HG03565 (cell line): ENCODE data around the gene NPDC1.
"Not testable (repeated sequence)": the region's sequence is repeated elsewhere in the genome, so short reads cannot be mapped to it uniquely, and the experiment has no call there.

Source experiments
- ATAC-seq: cut with Tn5 transposase; IDR thresholded peaks from one replicate; pipeline ENCODE4 v1.9.1; 2021; ENCODE audit warnings: mild to moderate bottlenecking, moderate library complexity; ENCODE audit not compliant: unreplicated experiment

The NPDC1 gene

DNA sequence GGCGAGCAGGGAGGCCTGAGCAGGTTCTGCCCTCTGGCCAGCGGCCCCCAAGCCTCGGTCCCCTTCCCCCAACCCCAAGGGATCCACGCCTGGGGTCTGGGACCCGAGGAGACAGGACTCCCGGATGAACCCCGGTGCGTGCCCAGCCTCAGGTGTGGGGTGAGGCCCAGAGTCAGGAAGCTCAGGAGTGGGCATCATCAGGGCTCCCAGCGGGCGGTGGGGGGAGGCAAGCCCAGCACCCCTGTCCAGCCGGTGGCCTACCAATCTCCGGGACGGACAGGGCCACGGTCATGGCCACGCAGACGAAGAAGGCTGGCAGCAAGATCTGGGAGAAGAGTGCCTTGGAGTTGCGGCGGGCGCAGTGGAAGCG is 32.4 kb downstream of the NPDC1 start:
- no peak for ATAC-seq

DNA sequence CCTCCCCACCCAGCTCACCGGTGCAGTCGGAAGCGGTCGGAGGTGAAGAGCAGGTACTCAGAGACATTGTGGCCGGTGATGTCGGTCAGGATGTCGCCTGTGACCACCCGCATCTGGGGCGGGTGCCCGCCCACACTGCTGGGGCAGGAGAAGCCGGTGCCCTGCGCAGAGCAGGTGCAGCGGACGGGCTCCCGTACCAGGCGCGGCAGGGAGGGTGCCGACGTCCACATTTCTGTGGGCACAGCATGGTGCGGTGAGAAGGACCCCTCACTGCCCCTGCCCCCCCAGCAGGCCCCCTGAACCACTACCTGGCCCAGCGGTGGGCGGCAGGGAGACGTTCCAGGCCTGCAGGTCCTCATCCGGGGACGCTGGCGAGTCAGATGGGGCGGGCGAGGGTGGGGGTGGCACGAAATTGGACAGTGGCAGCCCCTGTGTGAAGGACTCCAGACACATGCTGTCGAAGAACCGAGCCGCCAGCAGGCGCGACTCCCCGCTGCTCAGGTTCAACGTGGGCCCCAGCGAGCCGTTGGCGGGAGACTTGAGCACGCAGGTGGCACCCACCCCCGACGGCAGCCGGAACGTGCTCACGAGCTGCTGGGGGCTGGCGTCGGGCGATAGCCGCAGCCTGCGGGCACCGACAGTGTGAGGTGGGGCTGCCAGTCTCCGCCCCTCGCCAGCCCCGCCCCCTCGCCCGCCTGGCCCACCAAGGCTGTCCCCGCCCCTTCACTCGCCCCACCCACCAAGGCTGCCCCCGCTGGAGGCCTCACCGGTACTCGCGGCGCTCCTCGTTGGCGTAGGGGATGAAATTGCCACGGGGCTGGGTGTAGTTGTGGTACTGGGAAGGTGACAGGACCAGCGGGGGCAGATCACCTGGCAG is 33.0 kb downstream of the NPDC1 start:
- ATAC-seq = no peak

DNA sequence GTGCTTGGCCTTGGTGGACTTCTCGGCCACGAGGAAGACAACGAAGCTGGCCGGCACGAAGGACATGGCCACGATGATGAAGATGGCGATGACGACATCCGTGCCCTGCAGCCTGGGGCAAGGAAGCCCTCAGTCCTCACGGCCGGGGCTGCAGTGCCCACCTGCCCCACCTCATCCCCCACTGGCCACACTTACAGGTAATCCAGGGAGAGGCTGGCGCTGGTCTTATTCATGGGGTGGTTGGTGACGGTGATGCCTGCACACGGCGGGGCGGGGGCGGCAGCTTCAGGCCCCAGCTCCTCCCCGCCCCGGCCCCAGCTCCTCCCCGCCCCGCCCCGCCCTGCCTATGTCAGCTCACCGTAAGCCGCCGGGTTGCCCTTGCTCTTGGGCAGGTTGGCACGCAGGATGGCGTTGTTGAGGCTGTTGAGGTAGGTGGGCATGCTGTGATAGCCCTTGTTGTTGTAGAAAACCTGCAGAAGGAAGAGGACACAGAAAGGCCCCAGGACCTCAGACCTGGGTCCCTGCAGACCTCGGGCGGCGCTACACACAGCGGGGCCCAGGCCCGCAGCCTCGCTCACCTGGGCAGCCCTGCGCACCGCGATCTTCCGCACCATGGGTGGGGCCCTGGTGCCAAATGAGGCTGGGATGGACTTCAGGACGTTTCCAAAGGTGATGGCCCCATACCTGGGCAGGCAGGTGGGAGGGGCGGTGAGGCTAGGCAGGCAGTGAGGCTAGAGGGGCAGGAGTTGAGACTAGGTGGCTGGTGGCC is 33.9 kb downstream of the NPDC1 start:
- no peak for ATAC-seq

DNA sequence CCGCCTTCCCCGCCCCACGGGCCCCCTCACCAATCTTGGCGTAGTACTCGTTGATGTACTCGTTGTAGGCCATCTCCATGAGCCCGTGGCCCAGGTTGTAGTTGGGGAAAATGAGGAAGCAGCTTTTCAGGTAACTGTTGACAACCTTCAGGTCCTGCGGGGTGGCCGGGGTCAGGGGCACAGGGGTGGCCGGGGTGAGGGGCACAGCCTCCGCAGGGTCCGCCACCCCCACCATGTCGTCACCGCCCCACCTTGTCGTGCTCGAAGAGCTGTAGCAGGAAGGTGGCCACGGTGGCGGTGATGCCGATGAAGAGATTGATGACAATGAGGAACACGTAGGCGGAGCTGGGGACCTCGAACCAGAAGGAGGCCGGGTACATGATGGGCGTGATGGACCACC is 34.8 kb downstream of the NPDC1 start:
- no peak for ATAC-seq

DNA sequence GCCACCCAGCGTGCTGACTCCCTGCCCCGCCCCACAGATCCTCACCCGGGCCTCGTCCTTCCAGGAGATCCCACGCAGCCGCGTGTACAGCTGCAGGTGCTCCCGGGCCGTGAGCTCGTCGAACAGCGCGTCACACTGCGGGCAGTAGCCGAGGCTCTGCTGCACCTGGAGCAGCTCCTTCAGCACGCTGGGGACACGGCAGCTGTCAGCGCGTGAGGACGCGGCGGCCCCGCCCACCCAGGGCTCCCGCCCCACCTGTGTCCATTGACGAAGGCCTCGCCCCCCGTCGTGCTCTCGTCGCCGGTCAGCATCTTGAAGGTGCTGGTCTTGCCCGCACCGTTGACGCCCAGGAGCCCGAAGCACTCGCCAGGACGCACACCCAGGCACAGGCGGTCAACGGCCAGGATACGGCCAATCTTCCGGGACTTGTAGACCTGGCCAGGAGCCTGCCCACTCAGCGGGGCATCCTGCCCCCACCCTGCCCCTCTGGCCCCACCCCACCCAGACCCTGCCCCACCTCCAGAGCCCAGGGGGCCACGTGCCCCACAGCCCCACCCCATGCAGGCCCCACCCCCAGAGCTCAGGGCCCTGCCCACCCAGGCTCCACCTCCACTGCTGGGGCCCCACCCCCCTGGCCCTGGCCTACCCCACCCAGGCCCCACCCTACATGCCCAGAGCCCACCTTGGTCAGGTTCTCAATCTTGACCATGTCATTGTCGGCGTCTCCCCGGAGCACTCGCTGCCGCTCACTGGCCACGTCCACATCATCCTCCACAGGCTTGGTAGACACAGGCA is 35.8 kb downstream of the NPDC1 start:
- ATAC-seq = no peak

DNA sequence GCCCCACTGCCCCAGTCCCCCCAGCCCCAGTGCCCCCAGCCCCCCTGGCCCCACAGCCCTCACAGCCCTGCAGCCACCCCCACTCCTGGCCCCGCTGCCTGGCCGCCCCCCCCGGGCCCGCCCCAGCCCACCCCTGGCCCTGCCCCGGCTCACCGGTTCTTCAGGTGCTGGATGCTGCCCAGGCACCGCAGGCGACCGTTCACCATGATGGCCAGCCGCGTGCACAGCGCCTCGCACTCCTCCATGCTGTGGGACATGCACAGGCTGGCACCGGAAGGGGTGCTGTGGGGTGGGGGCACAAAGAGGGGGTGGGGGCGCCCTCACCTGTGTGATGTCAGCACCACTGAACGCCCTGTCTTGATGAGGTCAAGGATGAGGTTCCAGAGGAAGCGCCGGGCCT is 36.8 kb downstream of the NPDC1 start:
- ATAC-seq = no peak

DNA sequence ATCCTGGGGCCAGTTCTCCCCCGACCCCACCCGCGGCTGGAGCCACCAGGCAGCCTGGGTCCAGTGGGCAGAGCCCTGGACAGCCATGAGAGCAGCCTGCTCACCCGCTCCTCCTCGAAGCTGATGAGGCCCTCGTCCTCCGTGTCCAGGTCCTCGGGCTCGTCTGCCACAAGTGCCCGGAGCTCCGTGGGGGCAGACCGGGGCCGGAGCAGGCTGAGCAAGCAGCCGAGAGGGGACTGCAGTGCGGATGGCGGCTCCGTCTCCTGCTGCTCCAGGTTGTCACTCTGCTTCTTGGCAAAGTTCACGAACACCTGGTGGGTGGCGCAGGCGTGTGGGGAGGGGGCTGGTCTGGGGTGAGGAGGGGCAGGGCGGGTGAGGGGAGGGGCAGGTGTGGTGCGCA is 37.7 kb downstream of the NPDC1 start:
- ATAC-seq = no peak

DNA sequence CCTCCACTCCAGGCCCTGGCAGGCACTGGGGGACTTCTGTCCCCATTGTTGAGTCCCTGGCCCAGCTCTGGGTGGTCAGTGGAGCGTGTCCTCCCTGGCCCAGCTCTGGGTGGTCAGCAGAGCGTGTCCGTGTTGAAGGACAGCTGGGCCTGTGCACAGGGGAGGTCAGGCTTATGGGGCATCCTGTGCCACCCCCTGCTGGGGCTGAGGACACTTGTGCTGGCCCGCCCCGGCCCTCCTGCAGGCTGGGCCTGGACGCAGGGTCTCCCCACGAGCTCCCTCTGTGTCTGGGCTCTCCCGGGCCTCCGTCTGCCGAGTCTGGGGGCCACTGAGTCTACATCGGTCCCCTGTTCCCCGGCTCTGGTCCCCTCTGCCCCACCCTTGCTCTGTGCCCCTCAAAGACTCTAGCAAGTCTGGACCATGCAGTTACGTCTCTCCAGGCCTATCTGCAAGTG is 38.1 kb downstream of the NPDC1 start:
- ATAC-seq = no peak

DNA sequence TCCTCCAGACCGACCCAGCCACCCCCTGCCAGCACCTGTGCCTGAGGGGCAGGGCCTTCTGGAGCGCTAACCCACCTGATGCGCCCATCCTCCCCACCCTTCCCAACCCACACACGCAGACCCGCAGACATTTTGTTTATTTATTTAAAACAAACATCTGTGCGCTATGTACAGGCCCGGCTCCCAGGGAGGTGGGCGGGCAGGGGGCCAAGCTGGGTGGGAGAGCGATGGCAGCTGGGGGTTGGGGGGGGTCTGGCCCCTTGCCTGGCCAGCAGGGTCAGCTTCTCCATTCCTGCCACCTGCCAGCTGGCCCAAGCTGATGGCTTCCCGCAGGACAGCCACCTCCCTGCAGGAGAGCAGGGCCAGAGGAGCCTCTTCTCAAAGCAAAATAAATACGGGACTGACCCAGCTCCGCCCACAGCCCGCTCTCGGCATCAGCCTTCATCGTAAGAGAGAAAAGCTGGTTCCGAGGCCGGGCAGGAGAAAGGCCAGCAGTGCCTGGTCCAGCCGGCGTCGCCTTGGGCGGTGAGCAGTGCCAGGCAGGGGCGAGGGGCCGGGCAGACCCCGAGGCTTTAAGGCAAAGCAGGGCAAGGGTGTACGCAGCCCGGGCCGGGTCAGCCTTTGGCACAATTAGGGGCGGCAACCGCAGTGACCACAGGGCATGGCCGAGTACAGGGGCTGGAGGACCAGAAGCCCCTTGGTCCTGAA is 38.7 kb downstream of the NPDC1 start:
- no peak for ATAC-seq

DNA sequence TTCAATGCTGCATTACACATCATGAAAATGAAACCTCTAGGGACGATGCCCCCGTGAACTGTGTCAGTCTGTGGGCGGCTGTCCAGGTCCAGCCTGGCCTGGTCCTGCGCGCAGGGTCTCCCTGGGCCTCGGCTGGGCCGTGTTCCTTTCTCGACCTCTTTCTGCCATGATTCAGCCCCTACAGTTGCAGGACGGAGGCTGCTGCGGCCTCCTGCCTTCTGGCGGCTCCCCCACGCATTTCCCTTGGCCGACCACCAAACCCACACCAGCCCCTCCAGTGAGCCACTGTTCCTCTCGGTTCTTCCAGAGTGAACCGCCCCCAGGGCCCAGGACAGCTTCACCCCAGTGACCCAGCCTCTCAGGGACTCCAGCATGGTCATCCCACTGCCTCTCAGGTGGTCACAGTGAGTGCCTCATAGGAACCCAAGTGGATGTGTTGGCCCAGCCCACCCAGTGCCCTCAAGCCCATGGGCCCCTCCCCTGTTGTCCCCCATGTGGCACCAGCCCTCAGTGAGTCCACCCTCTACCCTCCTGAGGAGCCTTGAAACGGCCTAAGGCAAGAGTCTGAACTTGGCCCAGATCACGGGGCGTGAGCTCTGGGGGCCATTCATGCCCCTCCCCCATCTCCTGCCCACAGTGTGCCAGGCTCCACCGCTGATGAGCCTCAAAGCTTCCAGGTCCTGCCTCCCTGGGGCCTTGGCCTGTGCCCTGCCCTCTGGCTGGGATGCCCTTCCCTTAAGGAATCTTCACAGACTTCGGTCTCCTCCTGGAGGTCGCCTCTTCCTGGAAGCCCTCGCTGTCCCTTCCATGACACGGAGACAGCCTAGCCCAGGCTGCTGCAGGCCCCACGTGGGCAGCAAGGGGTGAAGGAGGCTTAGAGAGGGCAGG is 39.6 kb downstream of the NPDC1 start:
- ATAC-seq = no peak

DNA sequence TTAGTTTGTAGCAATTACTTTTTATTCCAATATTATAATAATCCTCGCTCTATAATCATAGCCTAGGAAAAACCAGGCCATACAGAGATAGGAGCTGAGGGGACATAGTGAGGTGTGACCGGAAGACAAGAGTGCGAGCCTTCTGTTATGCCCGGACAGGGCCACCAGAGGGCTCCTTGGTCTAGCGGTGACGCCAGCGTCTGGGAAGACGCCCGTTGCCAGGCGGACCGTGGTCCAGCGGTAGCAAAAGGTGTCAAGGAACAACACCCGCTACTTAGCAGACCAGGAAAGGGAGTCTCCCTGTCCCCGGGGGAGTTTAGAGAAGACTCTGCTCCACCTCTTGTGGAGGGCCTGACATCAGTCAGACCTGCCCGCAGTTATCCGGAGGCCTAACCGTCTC is 41.7 kb downstream of the NPDC1 start:
- not testable (repeated sequence) for ATAC-seq

DNA sequence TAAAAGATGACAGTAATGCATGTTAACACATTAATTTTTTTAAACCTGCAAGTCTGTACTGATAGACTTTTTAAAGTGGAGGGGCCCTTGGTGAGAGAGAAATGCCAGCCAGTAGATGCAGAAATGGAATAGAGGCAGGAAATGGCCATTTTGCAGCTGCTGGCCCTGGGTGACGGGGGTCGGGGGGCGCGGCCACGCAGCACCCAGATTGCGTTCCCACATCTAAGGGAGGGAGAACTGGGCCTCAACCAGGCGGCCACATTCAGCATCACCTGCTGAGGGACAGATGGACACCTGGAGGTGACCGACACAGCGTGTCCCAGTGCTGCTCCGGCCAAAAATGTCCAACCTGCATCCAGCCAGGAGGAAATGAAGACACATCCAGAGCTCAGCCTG is 43.3 kb downstream of the NPDC1 start:
- no peak for ATAC-seq

DNA sequence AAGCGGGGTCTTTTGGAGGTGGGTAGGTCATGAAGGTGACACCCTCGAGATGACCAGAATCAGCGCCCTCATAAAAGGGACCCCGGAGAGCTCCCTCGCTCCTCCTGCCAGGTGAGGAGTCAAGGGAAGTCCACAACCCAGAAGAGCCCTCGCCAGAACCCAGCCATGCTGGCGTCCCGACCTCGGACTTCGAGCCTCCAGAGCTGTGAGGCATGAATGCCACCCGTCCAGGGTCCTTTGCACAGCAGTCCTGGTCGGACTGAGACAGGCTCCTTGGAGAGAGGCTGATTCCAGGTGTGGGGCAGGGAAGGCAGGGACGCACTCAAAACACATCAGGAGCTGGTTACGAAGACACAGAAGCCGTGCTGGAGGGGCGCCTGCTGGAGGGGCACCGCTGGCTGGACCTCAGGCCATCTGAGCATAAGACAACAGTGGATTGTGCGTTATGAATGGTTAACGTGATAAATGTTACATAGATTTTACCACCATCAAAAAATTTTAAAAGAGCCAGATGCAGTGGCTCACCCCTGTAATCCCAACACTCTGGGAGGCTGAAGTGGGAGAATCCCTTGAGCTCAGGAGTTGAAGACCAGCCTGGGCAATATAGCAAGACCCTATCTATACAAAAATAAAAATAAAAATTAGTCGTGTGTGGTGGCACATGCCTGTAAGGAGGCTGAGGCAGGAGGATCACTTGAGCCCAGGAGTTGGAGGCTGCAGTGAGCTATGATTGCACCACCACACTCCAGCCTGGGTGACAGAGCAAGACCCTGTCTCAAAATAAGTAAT is 43.9 kb downstream of the NPDC1 start:
- no peak for ATAC-seq

DNA sequence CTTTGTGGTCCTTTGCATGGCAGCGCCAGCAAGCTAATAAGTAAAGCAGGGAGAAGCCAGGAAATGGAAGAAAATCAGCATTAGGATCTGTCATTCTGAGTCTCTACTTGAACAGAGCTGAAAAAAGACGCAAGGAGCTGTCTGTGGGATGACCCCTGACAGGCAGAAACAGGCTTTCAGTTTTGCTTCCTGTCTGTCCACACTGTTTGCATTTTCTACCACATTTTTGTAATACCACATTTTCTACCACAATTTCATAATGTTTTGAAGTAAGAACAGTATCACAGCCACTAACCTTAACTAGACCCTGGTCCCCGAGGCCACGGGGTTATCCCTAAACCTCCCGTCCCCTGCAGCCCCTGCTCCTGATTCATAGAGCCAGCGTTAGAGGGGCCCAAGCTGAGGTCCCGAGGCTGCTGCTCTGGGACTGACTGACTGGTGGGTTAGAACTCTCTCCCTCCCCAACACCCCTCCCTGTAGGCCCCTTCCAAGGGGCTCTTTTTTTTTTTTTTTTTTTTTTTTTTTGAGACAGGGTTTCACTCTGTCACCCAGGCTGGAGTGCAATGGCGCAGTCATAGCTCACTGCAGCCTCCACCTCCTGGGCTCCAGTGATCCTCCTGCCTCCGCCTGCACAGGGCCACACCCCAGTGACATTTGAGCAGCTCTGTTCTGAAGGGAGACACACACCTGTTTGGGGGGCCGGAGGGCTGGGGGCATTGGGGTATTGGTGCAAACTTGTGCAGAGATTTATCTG is 45.6 kb downstream of the NPDC1 start:
- peak; percentile 66 for ATAC-seq

DNA sequence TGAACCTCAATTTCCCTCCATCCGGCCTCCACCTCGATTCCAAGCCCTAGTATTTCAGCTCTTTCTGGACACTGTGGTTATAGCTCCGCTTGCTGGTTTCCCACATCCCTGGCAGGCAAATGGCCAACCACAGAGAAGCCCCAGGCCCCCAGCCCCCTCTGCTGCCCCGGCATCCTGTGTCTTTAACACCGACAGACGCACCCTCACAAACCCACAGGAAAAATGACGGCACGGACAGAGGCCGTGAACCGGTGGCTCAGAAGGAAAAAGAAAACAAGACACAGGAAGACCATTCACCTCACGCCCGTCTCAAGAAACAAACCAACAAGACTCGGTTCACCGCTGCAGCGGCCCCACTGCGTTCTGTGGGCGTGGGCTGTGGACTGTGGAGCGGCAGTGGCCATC is 48.1 kb downstream of the NPDC1 start:
- ATAC-seq = no peak

DNA sequence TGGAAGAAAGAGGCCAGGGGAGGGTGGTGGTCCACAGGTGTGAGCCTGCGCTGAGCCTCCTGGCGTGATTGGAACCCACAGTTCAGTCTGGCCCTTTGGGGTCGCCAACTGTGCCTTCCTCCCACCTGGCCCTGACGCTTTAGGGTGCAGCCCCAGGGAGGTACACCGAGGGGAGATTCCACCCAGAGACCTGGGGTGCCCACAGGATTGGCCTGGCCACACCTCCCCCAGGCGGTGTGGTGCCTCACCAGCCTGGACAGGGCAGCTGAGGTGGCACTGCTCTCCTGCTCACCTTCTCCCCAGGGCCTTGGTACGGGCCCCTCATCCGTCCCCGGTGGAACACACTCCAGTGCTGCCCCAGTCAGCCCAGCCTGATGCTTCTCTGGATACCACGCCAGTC is 48.6 kb downstream of the NPDC1 start:
- ATAC-seq = no peak

DNA sequence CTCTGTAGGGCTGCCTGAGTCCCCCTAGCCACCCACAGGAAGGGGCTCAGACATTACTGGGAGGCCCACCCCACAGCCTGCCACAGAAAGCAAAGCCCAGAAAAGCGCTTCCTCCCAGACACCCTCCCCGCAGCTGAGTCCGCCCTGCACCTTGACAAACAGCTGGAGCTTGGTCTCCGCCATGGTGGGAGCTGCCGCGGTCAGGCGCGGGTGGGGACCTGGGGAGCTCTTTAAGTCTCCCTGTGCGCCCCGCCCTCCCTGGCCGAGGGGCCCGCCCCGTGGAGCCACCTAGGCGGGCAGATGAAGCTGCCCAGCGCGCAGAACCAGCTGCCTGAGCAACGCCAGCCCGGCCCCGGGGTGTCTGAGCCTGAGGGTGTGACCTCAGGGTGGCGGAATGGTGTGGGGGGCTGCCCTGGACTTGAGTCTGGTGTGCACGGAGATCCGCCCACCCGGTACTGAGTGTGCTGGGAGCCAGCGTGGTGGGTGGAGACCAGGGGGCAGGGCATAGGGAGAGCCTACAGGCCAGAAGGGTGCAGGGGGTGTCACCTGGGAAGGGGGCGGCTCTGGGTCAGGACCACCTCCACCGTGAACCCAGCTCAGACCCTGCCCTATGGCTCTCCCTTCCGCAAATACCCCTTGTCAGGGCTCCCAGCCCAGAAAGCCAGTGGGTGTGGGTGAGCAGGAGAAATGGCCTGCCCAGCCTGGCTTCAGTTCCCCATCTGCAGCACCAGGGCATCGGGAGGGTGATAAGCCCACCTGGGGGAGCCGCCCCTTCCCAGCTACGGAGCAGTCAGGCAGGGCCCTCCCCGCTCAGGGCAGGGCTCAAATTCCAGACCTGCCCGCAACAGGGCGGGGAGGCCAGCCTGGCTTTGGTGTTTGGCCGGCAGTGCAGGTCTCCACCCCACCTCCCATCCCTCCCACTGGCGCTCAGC is 49.4 kb downstream of the NPDC1 start, which contains the start of gene CLIC3:
CLIC3 (minus strand) TSS at position 208 of the 932 bp plus-strand sequence; CDS start at position 183, 25 bp downstream.
- no peak for ATAC-seq
